Epithelial cell of alveolus of lung (primary cell): ENCODE results near the gene DDX53. TPM values are rescaled to one million over a fixed set of nuclear protein-coding genes. Genes with fewer than 3 reads are reported as not detected.

Source experiments
- total RNA-seq: library from RNA; depleted of rRNA; stranded (reverse); fragments of >200 nt; gene quantifications from 2 replicates; pipeline ENCODE4 v1.2.1, GENCODE V29; 2015

DDX53 gene
- total RNA-seq: not detected in 2 replicates

GRCh38 chrX:22999696-23000223, at the start of gene DDX53:
DDX53 (plus strand) TSS chrX:22999960; CDS start chrX:23000058, 98 bp downstream.

